Measurements from ENCODE around the gene ALDH1B1.

- TF ChIP-seq CTCF (IDR thresholded peaks at IDR 0.05) (no peak), POLR2AphosphoS5 (IDR thresholded peaks at IDR 0.05) (no peak)
These were observed 29.2 kb downstream of the ALDH1B1 start for GRCh38 chr9:38421498-38422211.

Measured in sigmoid colon (tissue), 4 donors.